ENCODE results near the gene BEGAIN. TPM values are rescaled to one million over a fixed set of nuclear protein-coding genes. Genes with fewer than 3 reads are reported as not detected.

Gene BEGAIN
- total RNA-seq, 2 donors from 2014 or later = 0.74 to 0.99 TPM

DNA sequence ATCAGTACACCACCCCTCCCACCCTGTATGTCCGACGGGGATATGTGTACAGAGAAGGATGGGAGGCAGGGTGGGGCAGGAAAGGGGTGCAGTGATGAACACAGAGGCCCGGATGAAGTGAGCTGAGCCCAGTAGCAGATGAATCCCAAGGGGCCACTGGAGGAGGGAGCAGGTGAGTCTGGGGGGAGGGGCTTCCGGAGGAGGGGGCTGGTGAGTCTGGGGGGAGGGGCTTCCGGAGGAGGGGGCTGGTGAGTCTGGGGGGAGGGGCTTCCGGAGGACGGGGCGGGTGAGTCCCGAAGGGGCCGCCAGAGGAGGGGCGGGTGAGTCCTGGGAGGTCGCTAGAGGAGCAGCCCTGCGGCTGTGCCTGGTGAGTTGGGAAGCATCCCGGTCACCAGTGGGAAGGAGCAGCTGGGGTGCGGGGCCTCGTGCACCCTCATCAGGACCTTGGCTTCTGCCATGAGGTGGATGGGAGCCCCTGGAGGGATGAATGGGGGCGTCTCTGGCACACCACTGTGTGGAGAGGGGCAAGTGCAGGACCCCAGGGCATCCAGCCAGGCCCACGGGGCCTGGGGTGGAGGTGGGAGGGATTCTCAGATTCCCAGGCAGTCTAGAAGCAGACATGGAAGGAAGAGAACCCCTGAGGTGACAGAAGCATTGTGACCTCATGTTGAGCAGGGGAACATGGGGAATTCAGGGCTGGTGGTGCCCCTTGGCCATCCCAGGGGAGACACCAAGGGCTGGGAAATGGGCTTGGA, 14.0 kb downstream of the BEGAIN start:
- Histone ChIP-seq H3K9ac (ENCODE audit: low read depth in 2 of 2, low read length in 2 of 2) (no peak overlapping the region), H3K27me3 (peaks cover 26% of the 10 kb centered on the region), H3K4me3 (no peak overlapping the region), H3K9me3 (no peaks in the 10 kb centered on the region), H3K4me1 (no peaks in the 10 kb centered on the region), H3K27ac (no peak overlapping the region), H3K36me3 (no peaks in the 10 kb centered on the region)
- no peak for DNase-seq
- intact Hi-C loops (cut with DNase I) = no loop called here
- TF ChIP-seq, protein P1, sequence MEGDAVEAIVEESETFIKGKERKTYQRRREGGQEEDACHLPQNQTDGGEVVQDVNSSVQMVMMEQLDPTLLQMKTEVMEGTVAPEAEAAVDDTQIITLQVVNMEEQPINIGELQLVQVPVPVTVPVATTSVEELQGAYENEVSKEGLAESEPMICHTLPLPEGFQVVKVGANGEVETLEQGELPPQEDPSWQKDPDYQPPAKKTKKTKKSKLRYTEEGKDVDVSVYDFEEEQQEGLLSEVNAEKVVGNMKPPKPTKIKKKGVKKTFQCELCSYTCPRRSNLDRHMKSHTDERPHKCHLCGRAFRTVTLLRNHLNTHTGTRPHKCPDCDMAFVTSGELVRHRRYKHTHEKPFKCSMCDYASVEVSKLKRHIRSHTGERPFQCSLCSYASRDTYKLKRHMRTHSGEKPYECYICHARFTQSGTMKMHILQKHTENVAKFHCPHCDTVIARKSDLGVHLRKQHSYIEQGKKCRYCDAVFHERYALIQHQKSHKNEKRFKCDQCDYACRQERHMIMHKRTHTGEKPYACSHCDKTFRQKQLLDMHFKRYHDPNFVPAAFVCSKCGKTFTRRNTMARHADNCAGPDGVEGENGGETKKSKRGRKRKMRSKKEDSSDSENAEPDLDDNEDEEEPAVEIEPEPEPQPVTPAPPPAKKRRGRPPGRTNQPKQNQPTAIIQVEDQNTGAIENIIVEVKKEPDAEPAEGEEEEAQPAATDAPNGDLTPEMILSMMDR (IDR thresholded peaks at IDR 0.05) = no peak

DNA sequence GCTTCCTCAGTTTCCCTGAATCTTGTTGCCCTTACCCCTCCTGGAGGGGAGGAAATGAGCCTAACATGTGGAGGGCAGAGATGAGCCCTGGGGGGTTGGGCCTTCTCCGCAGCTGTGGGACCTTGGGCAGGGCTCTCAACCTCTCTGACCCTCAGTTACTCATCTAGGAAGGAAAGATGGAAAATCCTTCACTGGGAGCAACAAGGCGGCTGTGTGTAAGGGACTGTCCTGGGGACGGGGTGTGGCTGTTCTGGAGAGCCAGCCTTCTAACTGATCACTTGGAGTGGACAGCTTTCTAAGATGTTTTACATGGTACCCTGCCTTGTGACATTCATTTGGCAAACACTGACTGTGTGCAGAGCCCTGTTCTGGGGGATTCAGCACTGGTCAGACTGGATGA, 14.7 kb downstream of the BEGAIN start:
- intact Hi-C loops (cut with DNase I) = no loop called here
- H3K36me3 ChIP-seq = no peaks in the 10 kb centered on the region
- DNase-seq = no peak
- H3K4me1 ChIP-seq = no peaks in the 10 kb centered on the region
- TF ChIP-seq, protein P1 (IDR thresholded peaks at IDR 0.05) = no peak
- no peaks in the 10 kb centered on the region for H3K9me3 ChIP-seq
- H3K27me3 ChIP-seq = peaks cover 31% of the 10 kb centered on the region
- H3K9ac ChIP-seq (ENCODE audit: low read depth in 2 of 2, low read length in 2 of 2) = no peak overlapping the region
- no peak overlapping the region for H3K27ac ChIP-seq
- no peak overlapping the region for H3K4me3 ChIP-seq

DNA sequence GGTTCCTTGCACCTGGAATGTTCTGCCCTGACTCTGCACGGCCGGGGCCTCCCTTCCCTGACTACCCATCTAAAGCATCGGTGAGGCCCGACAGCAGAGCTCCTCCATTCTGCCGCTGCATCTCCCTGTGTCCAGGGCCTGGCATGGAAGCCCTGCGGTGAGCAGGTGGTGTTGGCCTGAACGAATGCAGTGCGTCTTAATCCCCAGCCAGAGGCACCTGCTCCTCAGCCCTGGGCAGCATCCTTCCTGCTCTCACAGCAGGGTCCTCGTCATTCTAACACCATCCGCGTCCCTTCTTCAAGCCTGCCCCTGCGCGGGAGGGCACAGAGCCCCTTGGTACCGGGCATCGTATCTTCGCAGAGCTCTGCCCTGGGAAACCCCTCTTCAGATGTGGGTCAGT, 15.4 kb downstream of the BEGAIN start:
- Histone ChIP-seq H3K4me3 (no peak overlapping the region), H3K36me3 (no peaks in the 10 kb centered on the region), H3K9me3 (no peaks in the 10 kb centered on the region), H3K9ac (ENCODE audit: low read depth in 2 of 2, low read length in 2 of 2) (no peak overlapping the region), H3K4me1 (no peaks in the 10 kb centered on the region), H3K27ac (no peak overlapping the region), H3K27me3 (peaks cover 38% of the 10 kb centered on the region)
- no peak for DNase-seq
- TF ChIP-seq, protein P1 (IDR thresholded peaks at IDR 0.05) = no peak
- intact Hi-C loops (cut with DNase I) = no loop called here

DNA sequence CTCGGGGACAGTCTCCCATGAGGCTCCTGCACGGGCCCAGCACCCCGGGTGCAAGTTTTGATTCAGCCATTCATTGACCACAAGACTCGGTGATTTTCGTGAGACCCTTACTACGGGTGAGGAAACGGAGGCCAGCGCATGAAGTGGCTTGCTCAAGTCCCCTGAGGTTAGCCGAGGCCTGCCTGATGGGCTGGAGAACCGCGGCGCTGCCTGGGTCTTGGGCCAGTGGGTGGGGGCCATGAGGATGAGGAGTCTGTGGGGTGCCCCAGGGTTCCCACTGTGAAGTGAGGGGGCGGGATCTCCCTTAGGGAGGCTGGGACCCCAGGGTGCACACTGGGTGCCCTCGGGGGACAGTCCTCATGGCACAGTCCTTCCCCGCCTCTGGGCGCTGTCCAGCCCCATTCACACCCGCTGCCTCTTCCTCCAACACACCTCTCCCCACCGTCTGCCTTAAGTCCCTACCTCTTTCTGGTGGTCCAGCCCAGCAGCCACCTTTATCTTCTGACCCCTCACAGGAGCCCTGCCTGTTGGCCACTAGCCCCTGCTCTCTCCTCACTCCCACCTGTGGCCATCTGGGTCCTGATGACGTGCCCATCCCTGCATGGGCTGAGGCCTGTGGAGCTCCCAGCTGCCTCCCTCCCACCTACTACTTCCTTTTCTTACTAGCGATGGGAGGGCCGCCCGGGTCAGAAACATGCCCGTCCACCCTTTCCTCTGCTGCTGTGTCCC, 16.3 kb downstream of the BEGAIN start:
- Histone ChIP-seq H3K27ac (no peak overlapping the region), H3K36me3 (no peaks in the 10 kb centered on the region), H3K4me1 (no peaks in the 10 kb centered on the region), H3K9me3 (no peaks in the 10 kb centered on the region), H3K27me3 (peaks cover 44% of the 10 kb centered on the region), H3K9ac (ENCODE audit: low read depth in 2 of 2, low read length in 2 of 2) (no peak overlapping the region), H3K4me3 (no peak overlapping the region)
- DNase-seq = no peak
- intact Hi-C loops (cut with DNase I) = no loop called here
- TF ChIP-seq, protein P1 (IDR thresholded peaks at IDR 0.05) = no peak

DNA sequence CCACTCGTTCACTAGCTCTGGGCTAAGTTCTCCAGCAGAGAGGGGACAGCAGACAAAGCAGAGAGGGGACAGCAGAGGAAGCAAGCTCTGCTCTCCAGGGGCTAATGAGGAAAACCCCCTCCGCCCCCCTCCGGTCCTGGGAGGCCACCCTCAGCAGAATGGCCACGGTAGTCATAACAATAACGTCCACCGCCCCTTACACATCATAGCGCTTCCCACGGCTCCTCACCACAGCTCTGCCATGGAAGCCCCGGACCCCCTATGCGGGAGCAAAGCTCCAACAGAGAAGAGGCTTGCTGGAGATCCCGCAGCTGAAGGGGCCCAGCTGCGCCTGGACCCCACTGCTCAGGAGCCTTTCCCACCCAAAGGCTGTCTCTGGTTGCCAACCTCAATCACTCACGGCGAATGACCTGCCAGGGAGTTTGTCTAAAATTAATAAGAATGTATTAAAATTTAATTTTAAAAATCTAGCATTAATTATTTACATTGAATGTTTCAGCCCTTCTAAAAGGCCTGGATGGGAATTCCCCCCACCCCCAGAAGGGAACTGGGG, 17.4 kb downstream of the BEGAIN start:
- intact Hi-C loops (cut with DNase I) = no loop called here
- H3K4me3 ChIP-seq = no peak overlapping the region
- no peak overlapping the region for H3K27ac ChIP-seq
- H3K9ac ChIP-seq (ENCODE audit: low read depth in 2 of 2, low read length in 2 of 2) = no peak overlapping the region
- no peak for DNase-seq
- H3K27me3 ChIP-seq = peaks cover 44% of the 10 kb centered on the region
- H3K9me3 ChIP-seq = no peaks in the 10 kb centered on the region
- no peaks in the 10 kb centered on the region for H3K36me3 ChIP-seq
- TF ChIP-seq, protein P1 (IDR thresholded peaks at IDR 0.05) = no peak
- no peaks in the 10 kb centered on the region for H3K4me1 ChIP-seq
